Measurements from ENCODE around the gene UBE2D2.
A peak's percentile ranks its signal among the peaks of the same experiment; 100 is the strongest.

The UBE2D2 gene

DNA sequence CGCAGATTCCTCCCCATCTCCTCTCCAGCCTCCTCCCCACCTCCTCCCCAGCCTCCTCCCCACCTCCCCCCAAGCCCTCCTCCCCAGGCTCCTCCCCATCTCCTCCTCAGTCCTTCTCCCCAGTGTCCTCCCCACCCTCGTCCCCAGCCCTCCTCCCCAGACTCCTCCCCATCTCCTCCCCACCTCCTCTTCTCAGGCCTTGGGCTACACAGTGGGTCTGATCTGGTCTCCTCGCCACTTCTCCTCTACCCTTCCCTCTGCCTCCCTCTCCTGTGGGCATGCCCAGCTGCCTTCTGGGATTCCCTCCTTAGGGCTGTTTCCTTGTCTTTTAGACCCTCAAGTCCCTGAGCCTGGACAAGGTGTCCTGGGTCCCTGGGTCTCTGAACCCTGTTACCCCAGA, 115.3 kb downstream of the UBE2D2 start:
- H3K27ac ChIP-seq (ENCODE audit: low read depth, low read length): no peak overlapping the region
- H3K4me3 ChIP-seq (ENCODE audit: low read length): no peak overlapping the region
- no peaks in the 10 kb centered on the region for H3K27me3 ChIP-seq (ENCODE audit: insufficient read depth, low read length)
- H3K9me3 ChIP-seq (ENCODE audit: insufficient read depth, low read depth, low read length): no peaks in the 10 kb centered on the region
- 70% methylated on average over 3 of the region's 3 CpGs for WGBS
- no peak overlapping the region for H3K9ac ChIP-seq (ENCODE audit: low read depth, low read length)
- peaks cover 18% of the 10 kb centered on the region for H3K36me3 ChIP-seq (ENCODE audit: insufficient read depth, low read length)
- peaks cover 18% of the 10 kb centered on the region for H3K4me1 ChIP-seq (ENCODE audit: insufficient read depth, low read length)

DNA sequence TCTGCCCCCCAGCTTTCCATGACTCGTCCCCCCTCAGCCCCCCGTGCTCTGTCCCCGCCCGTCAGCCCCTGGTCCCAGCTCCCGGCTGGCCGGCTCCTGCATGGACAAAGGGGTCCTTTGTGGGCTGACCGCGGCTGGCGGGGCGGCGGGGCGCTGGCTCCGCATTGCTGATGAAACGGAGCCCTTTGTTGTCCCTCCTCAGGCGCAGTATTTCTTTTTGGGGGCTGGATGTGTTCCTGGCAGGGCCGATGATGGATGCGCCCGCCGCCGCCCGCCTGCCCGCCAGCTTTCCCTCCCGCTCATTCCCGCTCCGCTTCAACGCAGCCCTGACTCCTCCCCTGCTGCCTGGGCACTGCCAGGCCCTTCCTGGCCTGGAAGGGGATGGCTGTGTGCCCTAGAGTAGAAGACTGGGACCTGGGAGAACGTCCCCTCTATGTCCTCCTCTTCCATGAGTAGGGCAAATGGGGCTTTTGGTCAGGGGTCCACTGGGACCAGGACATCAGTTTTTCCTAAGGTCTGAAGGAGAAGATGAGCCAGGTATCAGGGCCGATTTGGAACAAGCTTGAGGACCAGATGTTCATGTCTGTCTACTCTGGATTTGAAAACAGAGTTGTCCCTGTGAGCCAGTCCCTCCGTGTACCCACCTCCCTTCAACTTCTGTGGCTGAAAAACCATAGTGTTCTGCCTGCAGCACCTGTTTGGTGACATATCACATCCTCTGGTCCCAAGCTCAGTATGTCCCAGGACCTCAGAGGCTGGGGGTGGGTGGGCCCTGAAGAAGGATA, 116.0 kb downstream of the UBE2D2 start:
- 0 out of 2 replicates have a peak overlapping the region, but pooled peaks have one; percentile 34 for H3K27ac ChIP-seq (ENCODE audit: low read depth, low read length)
- peaks cover 25% of the 10 kb centered on the region for H3K36me3 ChIP-seq (ENCODE audit: insufficient read depth, low read length)
- no peak overlapping the region for H3K4me3 ChIP-seq (ENCODE audit: low read length)
- H3K9me3 ChIP-seq (ENCODE audit: insufficient read depth, low read depth, low read length): no peaks in the 10 kb centered on the region
- H3K27me3 ChIP-seq (ENCODE audit: insufficient read depth, low read length): no peaks in the 10 kb centered on the region
- H3K9ac ChIP-seq (ENCODE audit: low read depth, low read length): no peak overlapping the region
- H3K4me1 ChIP-seq (ENCODE audit: insufficient read depth, low read length): peaks cover 18% of the 10 kb centered on the region
- WGBS: 80% methylated on average over 29 of the region's 29 CpGs
